NB4 (cell line): ENCODE results near the gene CHM.

Experiments used
- DNase-seq: peaks from one replicate; pipeline ENCODE4 v3.0.0; 2010; ENCODE audit warnings: low read depth
- H3K4me3 ChIP-seq: one replicate; pipeline ENCODE4 v1.5.1; 2011; ENCODE audit warnings: mild to moderate bottlenecking, low read depth, low read length, moderate library complexity
- MYC ChIP-seq: IDR thresholded peaks from 2 replicates; pipeline ENCODE4 v1.6.1; 2011; ENCODE audit warnings: low read depth, low read length
- POLR2A ChIP-seq: IDR thresholded peaks from 2 replicates; pipeline ENCODE4 v1.6.1; 2011; ENCODE audit warnings: mild to moderate bottlenecking; ENCODE audit not compliant: insufficient read length; ENCODE audit errors: extremely low read depth
- TF ChIP-seq, protein P1 (sequence below): IDR thresholded peaks from one replicate; pipeline ENCODE4 v1.5.1; 2012; ENCODE audit warnings: low read depth, low read length
- TF ChIP-seq, protein P2 (sequence below): IDR thresholded peaks from 2 replicates; pipeline ENCODE4 v1.6.1; 2011; ENCODE audit warnings: low read depth, low read length

Gene CHM

GRCh38 chrX:85870585-85870984 lies 176.8 kb downstream of the CHM start:
- TF ChIP-seq, protein P1, sequence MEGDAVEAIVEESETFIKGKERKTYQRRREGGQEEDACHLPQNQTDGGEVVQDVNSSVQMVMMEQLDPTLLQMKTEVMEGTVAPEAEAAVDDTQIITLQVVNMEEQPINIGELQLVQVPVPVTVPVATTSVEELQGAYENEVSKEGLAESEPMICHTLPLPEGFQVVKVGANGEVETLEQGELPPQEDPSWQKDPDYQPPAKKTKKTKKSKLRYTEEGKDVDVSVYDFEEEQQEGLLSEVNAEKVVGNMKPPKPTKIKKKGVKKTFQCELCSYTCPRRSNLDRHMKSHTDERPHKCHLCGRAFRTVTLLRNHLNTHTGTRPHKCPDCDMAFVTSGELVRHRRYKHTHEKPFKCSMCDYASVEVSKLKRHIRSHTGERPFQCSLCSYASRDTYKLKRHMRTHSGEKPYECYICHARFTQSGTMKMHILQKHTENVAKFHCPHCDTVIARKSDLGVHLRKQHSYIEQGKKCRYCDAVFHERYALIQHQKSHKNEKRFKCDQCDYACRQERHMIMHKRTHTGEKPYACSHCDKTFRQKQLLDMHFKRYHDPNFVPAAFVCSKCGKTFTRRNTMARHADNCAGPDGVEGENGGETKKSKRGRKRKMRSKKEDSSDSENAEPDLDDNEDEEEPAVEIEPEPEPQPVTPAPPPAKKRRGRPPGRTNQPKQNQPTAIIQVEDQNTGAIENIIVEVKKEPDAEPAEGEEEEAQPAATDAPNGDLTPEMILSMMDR = no peak
- TF ChIP-seq, protein P2, sequence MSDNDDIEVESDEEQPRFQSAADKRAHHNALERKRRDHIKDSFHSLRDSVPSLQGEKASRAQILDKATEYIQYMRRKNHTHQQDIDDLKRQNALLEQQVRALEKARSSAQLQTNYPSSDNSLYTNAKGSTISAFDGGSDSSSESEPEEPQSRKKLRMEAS = no peak
- TF ChIP-seq MYC (no peak), POLR2A (no peak)
- no peak overlapping the region for H3K4me3 ChIP-seq
- DNase-seq = no peak

DNA sequence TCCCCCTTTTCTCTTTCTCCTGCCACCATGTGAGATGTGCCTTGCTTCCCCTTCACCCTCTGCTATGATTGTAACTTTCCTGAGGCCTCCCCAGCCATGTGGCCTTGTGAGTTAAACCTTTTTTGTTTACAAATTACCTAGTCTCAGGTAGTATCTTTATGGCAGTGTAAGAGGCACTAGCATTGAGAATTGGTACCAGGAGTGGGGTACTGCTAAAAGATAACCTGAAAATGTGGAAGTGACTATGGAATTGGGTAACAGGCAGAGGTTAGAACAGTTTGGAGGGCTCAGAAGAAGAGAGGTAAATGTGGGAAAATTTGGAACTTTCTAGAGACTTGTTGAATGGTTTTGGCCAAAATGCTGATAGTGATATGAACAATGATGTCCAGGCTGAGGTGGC lies 182.0 kb downstream of the CHM start:
- no peak overlapping the region for H3K4me3 ChIP-seq
- no peak for DNase-seq
- TF ChIP-seq POLR2A = no peak
- TF ChIP-seq MYC = no peak
- TF ChIP-seq, protein P2 = no peak
- TF ChIP-seq, protein P1 = no peak

GRCh38 chrX:85859426-85859825 lies 187.9 kb downstream of the CHM start:
- DNase-seq = no peak
- H3K4me3 ChIP-seq = no peak overlapping the region
- TF ChIP-seq MYC (no peak), POLR2A (no peak)
- TF ChIP-seq, protein P1 = no peak
- TF ChIP-seq, protein P2 = no peak

DNA sequence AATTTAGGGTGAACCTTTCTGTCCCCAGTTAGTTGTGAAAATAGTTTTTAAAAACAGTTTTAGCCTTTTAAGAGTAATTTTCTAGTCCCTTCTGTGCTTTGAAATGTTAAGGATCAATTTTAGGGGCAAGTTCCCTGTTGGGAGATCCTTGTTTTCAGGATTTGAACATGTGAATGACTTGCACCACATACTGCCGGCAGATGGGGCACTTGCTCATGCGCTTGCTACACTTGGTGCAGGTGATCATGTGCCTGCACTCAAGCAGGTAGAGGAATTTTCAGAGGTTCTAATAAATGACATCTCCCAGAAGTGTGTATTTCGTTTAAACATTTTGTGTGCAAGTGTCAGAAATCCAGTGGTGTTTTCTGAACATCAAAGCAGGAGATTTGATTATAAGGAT lies 195.9 kb downstream of the CHM start:
- DNase-seq = no peak
- TF ChIP-seq MYC = no peak
- H3K4me3 ChIP-seq = no peak overlapping the region

DNA sequence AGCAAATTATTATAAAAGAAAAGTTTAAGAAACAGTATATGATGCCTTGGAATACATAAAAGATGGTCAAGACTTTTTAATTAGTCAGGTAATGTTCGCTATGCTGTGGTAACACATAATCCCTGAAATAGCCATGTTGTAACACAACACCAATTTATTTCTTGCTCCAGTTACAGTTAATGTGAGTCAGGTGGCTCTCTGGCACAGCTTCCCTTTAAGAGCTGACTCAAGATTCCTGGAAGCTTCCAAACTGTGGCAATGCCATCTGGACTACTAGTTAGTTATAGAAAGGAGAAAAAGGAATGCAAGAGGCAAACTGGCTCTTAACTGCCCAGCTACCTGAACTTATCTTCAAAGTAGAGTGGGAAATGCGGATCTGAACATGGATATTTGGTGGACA lies 210.5 kb downstream of the CHM start:
- no peak for TF ChIP-seq POLR2A
- TF ChIP-seq MYC = no peak
- TF ChIP-seq, protein P2 = no peak
- TF ChIP-seq, protein P1 = no peak
- no peak for DNase-seq
- no peak overlapping the region for H3K4me3 ChIP-seq

GRCh38 chrX:85828771-85829170 lies 218.6 kb downstream of the CHM start:
- no peak for DNase-seq
- no peak for TF ChIP-seq MYC
- TF ChIP-seq POLR2A = no peak
- TF ChIP-seq, protein P1 = no peak
- TF ChIP-seq, protein P2 = no peak
- H3K4me3 ChIP-seq = no peak overlapping the region
